PFSK-1 (cell line): Measurements from ENCODE around the gene RDH14.

ENCODE experiments used
- FOXP2 ChIP-seq: optimal IDR thresholded peaks from 2 replicates; pipeline ENCODE3; 2011; ENCODE audit warnings: borderline replicate concordance, control low read depth, inconsistent platforms; ENCODE audit not compliant: insufficient read depth; ENCODE audit errors: extremely low read length, extremely low read depth
- POLR2AphosphoS5 ChIP-seq: IDR thresholded peaks from 2 replicates; pipeline ENCODE4 v1.6.1; 2012; ENCODE audit warnings: low read depth, mild to moderate bottlenecking, control low read depth, low read length, moderate library complexity
- SIN3A ChIP-seq: IDR thresholded peaks from 2 replicates; pipeline ENCODE4 v1.6.1; 2012; ENCODE audit warnings: mild to moderate bottlenecking, low read length, moderate library complexity, borderline replicate concordance; ENCODE audit not compliant: insufficient read depth
- TAF1 ChIP-seq: IDR thresholded peaks from 2 replicates; pipeline ENCODE4 v1.6.1; 2012; ENCODE audit warnings: low read length, control low read depth, borderline replicate concordance; ENCODE audit not compliant: insufficient read depth
- TF ChIP-seq, protein P1 (sequence below), 2 experiments: IDR thresholded peaks; 2 replicates each; pipeline versions ENCODE4 v1.6.1 to v1.8.0; 2011 to 2012; ENCODE audit warnings: low read depth in 2 of 2, low read length in 2 of 2, control low read depth in 1 of 2, inconsistent platforms in 1 of 2, mild to moderate bottlenecking in 1 of 2, moderate library complexity in 1 of 2; ENCODE audit not compliant: insufficient read depth in 1 of 2

Gene RDH14

GRCh38 chr2:18550433-18550832 is 10.0 kb downstream of the RDH14 start:
- TF ChIP-seq SIN3A (no peak), POLR2AphosphoS5 (no peak), FOXP2 (no peak), TAF1 (no peak)
- TF ChIP-seq, protein P1, sequence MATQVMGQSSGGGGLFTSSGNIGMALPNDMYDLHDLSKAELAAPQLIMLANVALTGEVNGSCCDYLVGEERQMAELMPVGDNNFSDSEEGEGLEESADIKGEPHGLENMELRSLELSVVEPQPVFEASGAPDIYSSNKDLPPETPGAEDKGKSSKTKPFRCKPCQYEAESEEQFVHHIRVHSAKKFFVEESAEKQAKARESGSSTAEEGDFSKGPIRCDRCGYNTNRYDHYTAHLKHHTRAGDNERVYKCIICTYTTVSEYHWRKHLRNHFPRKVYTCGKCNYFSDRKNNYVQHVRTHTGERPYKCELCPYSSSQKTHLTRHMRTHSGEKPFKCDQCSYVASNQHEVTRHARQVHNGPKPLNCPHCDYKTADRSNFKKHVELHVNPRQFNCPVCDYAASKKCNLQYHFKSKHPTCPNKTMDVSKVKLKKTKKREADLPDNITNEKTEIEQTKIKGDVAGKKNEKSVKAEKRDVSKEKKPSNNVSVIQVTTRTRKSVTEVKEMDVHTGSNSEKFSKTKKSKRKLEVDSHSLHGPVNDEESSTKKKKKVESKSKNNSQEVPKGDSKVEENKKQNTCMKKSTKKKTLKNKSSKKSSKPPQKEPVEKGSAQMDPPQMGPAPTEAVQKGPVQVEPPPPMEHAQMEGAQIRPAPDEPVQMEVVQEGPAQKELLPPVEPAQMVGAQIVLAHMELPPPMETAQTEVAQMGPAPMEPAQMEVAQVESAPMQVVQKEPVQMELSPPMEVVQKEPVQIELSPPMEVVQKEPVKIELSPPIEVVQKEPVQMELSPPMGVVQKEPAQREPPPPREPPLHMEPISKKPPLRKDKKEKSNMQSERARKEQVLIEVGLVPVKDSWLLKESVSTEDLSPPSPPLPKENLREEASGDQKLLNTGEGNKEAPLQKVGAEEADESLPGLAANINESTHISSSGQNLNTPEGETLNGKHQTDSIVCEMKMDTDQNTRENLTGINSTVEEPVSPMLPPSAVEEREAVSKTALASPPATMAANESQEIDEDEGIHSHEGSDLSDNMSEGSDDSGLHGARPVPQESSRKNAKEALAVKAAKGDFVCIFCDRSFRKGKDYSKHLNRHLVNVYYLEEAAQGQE (IDR thresholded peaks at IDR 0.05; ENCODE audit: insufficient read depth in 1 of 2, low read depth in 2 of 2, low read length in 2 of 2) = no peak

- TF ChIP-seq SIN3A = no peak
- TF ChIP-seq POLR2AphosphoS5 = no peak
- no peak for TF ChIP-seq TAF1
- TF ChIP-seq FOXP2 = no peak
- TF ChIP-seq, protein P1 (IDR thresholded peaks at IDR 0.05; ENCODE audit: insufficient read depth in 1 of 2, low read depth in 2 of 2, low read length in 2 of 2) = no peak
Measured at GRCh38 chr2:18549083-18549482, 11.4 kb downstream of the RDH14 start.

DNA sequence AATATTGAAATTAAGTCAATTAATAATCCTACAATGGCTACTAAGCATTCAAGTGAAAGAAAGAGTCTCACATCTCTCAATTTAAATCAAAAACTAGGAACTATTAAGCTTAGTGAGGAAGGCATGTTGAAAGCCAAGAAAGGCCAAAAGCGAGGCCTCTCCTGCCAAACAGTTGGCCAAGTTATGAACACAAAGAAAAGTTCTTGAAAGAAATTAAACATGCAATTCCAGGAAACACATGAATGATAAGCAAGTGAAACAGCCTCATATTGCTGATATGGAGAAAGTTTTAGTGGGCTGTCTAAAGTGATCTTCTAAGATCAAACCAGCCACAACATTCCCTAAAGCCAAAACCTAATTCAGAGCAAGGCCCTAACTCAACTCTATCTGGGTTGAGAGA is 11.8 kb downstream of the RDH14 start:
- TF ChIP-seq TAF1 (no peak), SIN3A (no peak)
- TF ChIP-seq, protein P1 (IDR thresholded peaks at IDR 0.05; ENCODE audit: insufficient read depth in 1 of 2, low read depth in 2 of 2, low read length in 2 of 2) = no peak

- TF ChIP-seq, protein P1 (IDR thresholded peaks at IDR 0.05; ENCODE audit: insufficient read depth in 1 of 2, low read depth in 2 of 2, low read length in 2 of 2) = no peak
- no peak for TF ChIP-seq TAF1
- no peak for TF ChIP-seq POLR2AphosphoS5
Measured at GRCh38 chr2:18546567-18546966, 13.9 kb downstream of the RDH14 start.

- TF ChIP-seq FOXP2 = no peak
- TF ChIP-seq POLR2AphosphoS5 = no peak
- TF ChIP-seq, protein P1 (IDR thresholded peaks at IDR 0.05; ENCODE audit: insufficient read depth in 1 of 2, low read depth in 2 of 2, low read length in 2 of 2) = no peak
- TF ChIP-seq TAF1 = no peak
- TF ChIP-seq SIN3A = no peak
Measured at GRCh38 chr2:18545384-18545783, 15.1 kb downstream of the RDH14 start.
